ENCODE results near the gene OR10A7.

Gene OR10A7

DNA sequence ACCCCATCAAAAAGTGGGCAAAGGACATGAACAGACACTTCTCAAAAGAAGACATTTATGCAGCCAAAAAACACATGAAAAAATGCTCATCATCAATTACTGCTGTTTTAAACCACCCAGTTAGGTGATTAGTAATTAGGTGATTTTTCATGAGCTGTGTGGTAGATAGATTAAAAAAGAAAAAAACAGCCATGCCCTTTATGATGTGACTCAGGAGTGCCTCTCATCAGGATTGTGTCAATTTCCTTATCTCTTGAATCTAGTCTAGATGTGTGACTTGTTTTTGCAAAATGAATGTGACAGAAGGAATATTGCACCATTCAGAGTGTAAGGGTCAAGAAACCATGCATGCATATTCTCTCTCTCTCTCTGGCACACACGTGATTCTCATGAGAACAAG lies 5.7 kb downstream of the OR10A7 start:
- H4K91ac ChIP-seq (ENCODE audit: low read depth, low read length): no peak overlapping the region
- no peaks in the 10 kb centered on the region for H3K79me1 ChIP-seq (ENCODE audit: low read length)
- H3K9me3 ChIP-seq (ENCODE audit: insufficient read depth, low read depth, low read length): no peaks in the 10 kb centered on the region
- no peaks in the 10 kb centered on the region for H3K27me3 ChIP-seq (ENCODE audit: insufficient read depth, low read length)
- no peaks in the 10 kb centered on the region for H3K4me1 ChIP-seq (ENCODE audit: control insufficient read depth in 1 of 2, insufficient read depth in 2 of 2, low read length in 2 of 2)
- no peak overlapping the region for H2BK12ac ChIP-seq (ENCODE audit: low read length)
- no peak overlapping the region for H2BK5ac ChIP-seq (ENCODE audit: low read depth, low read length, poor library complexity)
- H2BK120ac ChIP-seq (ENCODE audit: insufficient read depth, low read length, poor library complexity): no peak overlapping the region
- H2AK5ac ChIP-seq (ENCODE audit: low read length): no peak overlapping the region
- DNase-seq: peak; percentile 15 to 68
- no peak overlapping the region for H3K9ac ChIP-seq (ENCODE audit: low read length)
- no peak overlapping the region for H3K14ac ChIP-seq (ENCODE audit: low read length)
- H3K4me3 ChIP-seq (ENCODE audit: low read depth, low read length): no peak overlapping the region
- H2AFZ ChIP-seq (ENCODE audit: insufficient read depth, low read length, poor library complexity): no peak overlapping the region
- no peak overlapping the region for H3K23ac ChIP-seq (ENCODE audit: low read length)
- no peak overlapping the region for H3K27ac ChIP-seq (ENCODE audit: low read depth, low read length)
- no peak overlapping the region for H3K18ac ChIP-seq (ENCODE audit: low read length)
- no peaks in the 10 kb centered on the region for H3K36me3 ChIP-seq (ENCODE audit: control insufficient read depth in 1 of 2, insufficient read depth in 2 of 2, low read length in 2 of 2)
- no CpG with 5 or more reads among the region's 1 CpG for WGBS (ENCODE audit: extremely low coverage, insufficient coverage, insufficient read length)
- H4K12ac ChIP-seq (ENCODE audit: low read depth, low read length): no peak overlapping the region
- H3K4me2 ChIP-seq (ENCODE audit: low read length): no peak overlapping the region
- H3K4ac ChIP-seq (ENCODE audit: low read depth, low read length): no peak overlapping the region
- no peak overlapping the region for H4K8ac ChIP-seq (ENCODE audit: low read depth, low read length)
- no peaks in the 10 kb centered on the region for H3K79me2 ChIP-seq (ENCODE audit: control insufficient read depth, insufficient read depth, low read length, poor library complexity)

DNA sequence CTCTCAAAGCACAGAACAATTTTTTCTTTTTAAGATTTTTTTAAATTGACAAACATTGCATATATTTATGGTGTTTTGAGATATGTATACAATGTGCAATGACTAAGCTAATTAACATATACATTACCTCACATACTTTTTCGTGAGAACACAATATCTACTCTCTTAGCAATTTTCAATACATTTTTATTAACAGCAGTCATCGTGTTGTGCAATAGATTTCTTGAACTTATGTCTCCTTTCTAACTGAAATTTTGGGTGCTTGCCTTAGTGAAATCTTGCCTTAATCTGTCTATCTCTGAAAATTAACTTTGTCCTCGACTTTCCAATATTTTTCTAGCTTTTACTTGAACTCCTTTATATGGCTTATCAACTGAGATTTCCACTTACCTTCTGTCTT lies 6.8 kb downstream of the OR10A7 start:
- Histone ChIP-seq H3K4me2 (ENCODE audit: low read length) (no peak overlapping the region), H4K8ac (ENCODE audit: low read depth, low read length) (no peak overlapping the region), H2AFZ (ENCODE audit: insufficient read depth, low read length, poor library complexity) (no peak overlapping the region), H3K18ac (ENCODE audit: low read length) (no peak overlapping the region), H3K4me1 (ENCODE audit: control insufficient read depth in 1 of 2, insufficient read depth in 2 of 2, low read length in 2 of 2) (no peaks in the 10 kb centered on the region), H3K14ac (ENCODE audit: low read length) (no peak overlapping the region), H2AK5ac (ENCODE audit: low read length) (no peak overlapping the region), H3K27me3 (ENCODE audit: insufficient read depth, low read length) (no peaks in the 10 kb centered on the region), H2BK5ac (ENCODE audit: low read depth, low read length, poor library complexity) (no peak overlapping the region), H4K91ac (ENCODE audit: low read depth, low read length) (no peak overlapping the region), H3K4me3 (ENCODE audit: low read depth, low read length) (no peak overlapping the region), H2BK120ac (ENCODE audit: insufficient read depth, low read length, poor library complexity) (no peak overlapping the region), H3K23ac (ENCODE audit: low read length) (no peak overlapping the region), H3K9ac (ENCODE audit: low read length) (no peak overlapping the region), H2BK12ac (ENCODE audit: low read length) (no peak overlapping the region), H3K9me3 (ENCODE audit: insufficient read depth, low read depth, low read length) (no peaks in the 10 kb centered on the region), H3K4ac (ENCODE audit: low read depth, low read length) (no peak overlapping the region), H4K12ac (ENCODE audit: low read depth, low read length) (no peak overlapping the region), H3K27ac (ENCODE audit: low read depth, low read length) (no peak overlapping the region), H3K79me2 (ENCODE audit: control insufficient read depth, insufficient read depth, low read length, poor library complexity) (no peaks in the 10 kb centered on the region), H3K79me1 (ENCODE audit: low read length) (no peaks in the 10 kb centered on the region), H3K36me3 (ENCODE audit: control insufficient read depth in 1 of 2, insufficient read depth in 2 of 2, low read length in 2 of 2) (no peaks in the 10 kb centered on the region)
- no CpG with 5 or more reads among the region's 3 CpGs for WGBS (ENCODE audit: extremely low coverage, insufficient coverage, insufficient read length)
- DNase-seq: peak; percentile 12 to 84

DNA sequence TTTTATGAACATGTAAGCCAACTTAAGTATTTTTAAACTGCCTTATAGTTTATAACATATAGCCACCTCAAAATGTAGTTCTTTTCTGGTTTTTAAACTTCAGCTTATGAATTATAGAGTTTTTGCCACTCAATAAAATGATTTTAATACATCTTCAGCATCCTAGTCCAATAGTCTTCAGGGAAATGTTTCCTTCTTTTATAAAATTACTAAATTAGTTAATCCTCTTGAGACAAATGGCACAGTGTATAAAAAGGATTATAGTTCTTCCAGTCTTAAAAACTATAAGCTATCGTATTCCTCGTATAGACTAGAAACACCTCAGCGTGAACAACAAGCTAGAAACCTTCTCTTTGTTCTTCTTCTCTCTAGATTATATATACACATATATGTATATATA lies 23.5 kb downstream of the OR10A7 start, which contains the start of gene OR6C74:
TSS of gene OR6C74 (plus strand) at position 301 of the 400 bp plus-strand sequence. CDS start 2,679 bp downstream, outside the sequence.
- H3K23ac ChIP-seq (ENCODE audit: low read length): no peak within 1 kb of the TSS
- no peak within 1 kb of the TSS for H4K12ac ChIP-seq (ENCODE audit: low read depth, low read length)
- no peak within 1 kb of the TSS for H3K27ac ChIP-seq (ENCODE audit: low read depth, low read length)
- H3K4ac ChIP-seq (ENCODE audit: low read depth, low read length): no peak within 1 kb of the TSS
- H4K8ac ChIP-seq (ENCODE audit: low read depth, low read length): no peak within 1 kb of the TSS
- H3K14ac ChIP-seq (ENCODE audit: low read length): no peak within 1 kb of the TSS
- H4K91ac ChIP-seq (ENCODE audit: low read depth, low read length): no peak within 1 kb of the TSS
- no peak within 1 kb of the TSS for H3K18ac ChIP-seq (ENCODE audit: low read length)
- H3K27me3 ChIP-seq (ENCODE audit: insufficient read depth, low read length): no peaks in the 10 kb centered on the region
- no peak within 1 kb of the TSS for H3K4me2 ChIP-seq (ENCODE audit: low read length)
- no peak within 1 kb of the TSS for H3K9ac ChIP-seq (ENCODE audit: low read length)
- no peak for DNase-seq
- H3K9me3 ChIP-seq (ENCODE audit: insufficient read depth, low read depth, low read length): no peaks in the 10 kb centered on the region
- no peak within 1 kb of the TSS for H2AFZ ChIP-seq (ENCODE audit: insufficient read depth, low read length, poor library complexity)
- H2BK120ac ChIP-seq (ENCODE audit: insufficient read depth, low read length, poor library complexity): no peak within 1 kb of the TSS
- H3K4me3 ChIP-seq (ENCODE audit: low read depth, low read length): no peak within 1 kb of the TSS
- no peaks in the 10 kb centered on the region for H3K79me2 ChIP-seq (ENCODE audit: control insufficient read depth, insufficient read depth, low read length, poor library complexity)
- no peaks in the 10 kb centered on the region for H3K4me1 ChIP-seq (ENCODE audit: control insufficient read depth in 1 of 2, insufficient read depth in 2 of 2, low read length in 2 of 2)
- no CpG with 5 or more reads among the region's 3 CpGs for WGBS (ENCODE audit: extremely low coverage, insufficient coverage, insufficient read length)
- no peaks in the 10 kb centered on the region for H3K79me1 ChIP-seq (ENCODE audit: low read length)
- H2AK5ac ChIP-seq (ENCODE audit: low read length): no peak within 1 kb of the TSS
- no peak within 1 kb of the TSS for H2BK5ac ChIP-seq (ENCODE audit: low read depth, low read length, poor library complexity)
- no peaks in the 10 kb centered on the region for H3K36me3 ChIP-seq (ENCODE audit: control insufficient read depth in 1 of 2, insufficient read depth in 2 of 2, low read length in 2 of 2)
- H2BK12ac ChIP-seq (ENCODE audit: low read length): no peak within 1 kb of the TSS

DNA sequence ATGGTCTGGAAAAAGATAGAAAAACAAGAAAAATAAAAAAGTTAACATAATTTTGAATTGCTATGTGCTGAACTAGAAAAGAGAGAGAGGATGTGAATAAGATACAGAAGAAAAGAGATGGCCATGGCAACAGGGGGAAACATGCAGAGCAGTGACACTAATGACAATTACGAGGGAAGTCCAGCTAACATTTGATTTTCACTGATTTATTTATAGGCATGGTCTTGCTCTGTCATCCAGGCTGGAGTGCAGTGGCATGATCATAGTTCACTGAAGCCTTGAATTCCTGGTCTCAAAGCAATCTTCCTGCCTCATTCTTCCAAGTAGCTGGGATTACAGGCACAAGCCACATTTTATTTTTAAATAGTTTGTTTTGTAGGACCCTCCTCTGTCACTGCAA lies 25.3 kb downstream of the OR10A7 start:
- Histone ChIP-seq H4K8ac (ENCODE audit: low read depth, low read length) (no peak overlapping the region), H3K79me1 (ENCODE audit: low read length) (no peaks in the 10 kb centered on the region), H2BK12ac (ENCODE audit: low read length) (no peak overlapping the region), H2BK120ac (ENCODE audit: insufficient read depth, low read length, poor library complexity) (no peak overlapping the region), H3K27me3 (ENCODE audit: insufficient read depth, low read length) (no peaks in the 10 kb centered on the region), H3K4me1 (ENCODE audit: control insufficient read depth in 1 of 2, insufficient read depth in 2 of 2, low read length in 2 of 2) (no peaks in the 10 kb centered on the region), H3K23ac (ENCODE audit: low read length) (no peak overlapping the region), H3K18ac (ENCODE audit: low read length) (no peak overlapping the region), H2AFZ (ENCODE audit: insufficient read depth, low read length, poor library complexity) (no peak overlapping the region), H3K4me3 (ENCODE audit: low read depth, low read length) (no peak overlapping the region), H4K12ac (ENCODE audit: low read depth, low read length) (no peak overlapping the region), H3K27ac (ENCODE audit: low read depth, low read length) (no peak overlapping the region), H2AK5ac (ENCODE audit: low read length) (no peak overlapping the region), H3K9ac (ENCODE audit: low read length) (no peak overlapping the region), H3K79me2 (ENCODE audit: control insufficient read depth, insufficient read depth, low read length, poor library complexity) (no peaks in the 10 kb centered on the region), H3K14ac (ENCODE audit: low read length) (no peak overlapping the region), H3K9me3 (ENCODE audit: insufficient read depth, low read depth, low read length) (no peaks in the 10 kb centered on the region), H3K4ac (ENCODE audit: low read depth, low read length) (no peak overlapping the region), H3K4me2 (ENCODE audit: low read length) (no peak overlapping the region), H4K91ac (ENCODE audit: low read depth, low read length) (no peak overlapping the region), H2BK5ac (ENCODE audit: low read depth, low read length, poor library complexity) (no peak overlapping the region), H3K36me3 (ENCODE audit: control insufficient read depth in 1 of 2, insufficient read depth in 2 of 2, low read length in 2 of 2) (no peaks in the 10 kb centered on the region)
- no peak for DNase-seq
- WGBS (ENCODE audit: extremely low coverage, insufficient coverage, insufficient read length): no CpG with 5 or more reads among the region's 1 CpG
